HL-60 (cell line): ENCODE results near the gene SERPINA4.

Experiments used
- CTCF ChIP-seq: IDR thresholded peaks from one replicate; pipeline ENCODE4 v1.5.1; 2011; ENCODE audit warnings: low read length, control low read depth, inconsistent platforms; ENCODE audit not compliant: insufficient read depth
- GABPA ChIP-seq: IDR thresholded peaks from 2 replicates; pipeline ENCODE4 v1.6.1; 2012; ENCODE audit warnings: low read depth
- POLR2AphosphoS5 ChIP-seq: IDR thresholded peaks from 2 replicates; pipeline ENCODE4 v1.6.1; 2012; ENCODE audit warnings: low read depth

GRCh38 chr14:94515856-94516255, 45.4 kb upstream of the SERPINA4 start:
- TF ChIP-seq CTCF (no peak), POLR2AphosphoS5 (no peak), GABPA (no peak)
